Measurements from ENCODE around the gene BRICD5. TPM values are rescaled to one million over a fixed set of nuclear protein-coding genes. Genes with fewer than 3 reads are reported as not detected.
A peak's percentile ranks its signal among the peaks of the same experiment; 100 is the strongest.

Gene BRICD5
- total RNA-seq, 1 donor from 2014 or later, result 10.1 TPM

DNA sequence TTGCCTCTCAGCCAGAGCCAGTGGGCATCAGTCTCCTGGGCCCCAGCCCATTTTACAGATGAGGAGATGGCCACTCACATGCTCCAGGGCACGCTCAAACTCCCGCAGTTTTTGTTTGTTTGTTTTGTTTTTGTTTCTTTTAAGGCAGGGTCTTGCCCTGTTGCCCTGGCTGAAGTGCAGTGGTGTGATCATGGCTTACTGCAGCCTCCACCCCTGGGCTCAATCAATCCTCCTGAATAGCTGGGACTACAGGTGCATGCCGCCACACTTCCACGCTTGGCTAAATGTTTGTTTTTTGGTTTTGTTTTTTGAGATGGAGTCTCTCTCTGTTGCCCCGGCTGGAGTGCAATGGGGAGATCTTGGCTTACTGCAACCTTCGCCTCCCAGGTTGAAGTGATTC, 16.3 kb upstream of the BRICD5 start:
- no peak for DNase-seq (ENCODE audit: low read depth)
- TF ChIP-seq, protein P1, sequence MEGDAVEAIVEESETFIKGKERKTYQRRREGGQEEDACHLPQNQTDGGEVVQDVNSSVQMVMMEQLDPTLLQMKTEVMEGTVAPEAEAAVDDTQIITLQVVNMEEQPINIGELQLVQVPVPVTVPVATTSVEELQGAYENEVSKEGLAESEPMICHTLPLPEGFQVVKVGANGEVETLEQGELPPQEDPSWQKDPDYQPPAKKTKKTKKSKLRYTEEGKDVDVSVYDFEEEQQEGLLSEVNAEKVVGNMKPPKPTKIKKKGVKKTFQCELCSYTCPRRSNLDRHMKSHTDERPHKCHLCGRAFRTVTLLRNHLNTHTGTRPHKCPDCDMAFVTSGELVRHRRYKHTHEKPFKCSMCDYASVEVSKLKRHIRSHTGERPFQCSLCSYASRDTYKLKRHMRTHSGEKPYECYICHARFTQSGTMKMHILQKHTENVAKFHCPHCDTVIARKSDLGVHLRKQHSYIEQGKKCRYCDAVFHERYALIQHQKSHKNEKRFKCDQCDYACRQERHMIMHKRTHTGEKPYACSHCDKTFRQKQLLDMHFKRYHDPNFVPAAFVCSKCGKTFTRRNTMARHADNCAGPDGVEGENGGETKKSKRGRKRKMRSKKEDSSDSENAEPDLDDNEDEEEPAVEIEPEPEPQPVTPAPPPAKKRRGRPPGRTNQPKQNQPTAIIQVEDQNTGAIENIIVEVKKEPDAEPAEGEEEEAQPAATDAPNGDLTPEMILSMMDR (conservative IDR thresholded peaks at IDR 0.05; ENCODE audit: low read depth, low read length), result no peak
- no peak overlapping the region for H3K4me3 ChIP-seq (ENCODE audit: low read depth, low read length)

DNA sequence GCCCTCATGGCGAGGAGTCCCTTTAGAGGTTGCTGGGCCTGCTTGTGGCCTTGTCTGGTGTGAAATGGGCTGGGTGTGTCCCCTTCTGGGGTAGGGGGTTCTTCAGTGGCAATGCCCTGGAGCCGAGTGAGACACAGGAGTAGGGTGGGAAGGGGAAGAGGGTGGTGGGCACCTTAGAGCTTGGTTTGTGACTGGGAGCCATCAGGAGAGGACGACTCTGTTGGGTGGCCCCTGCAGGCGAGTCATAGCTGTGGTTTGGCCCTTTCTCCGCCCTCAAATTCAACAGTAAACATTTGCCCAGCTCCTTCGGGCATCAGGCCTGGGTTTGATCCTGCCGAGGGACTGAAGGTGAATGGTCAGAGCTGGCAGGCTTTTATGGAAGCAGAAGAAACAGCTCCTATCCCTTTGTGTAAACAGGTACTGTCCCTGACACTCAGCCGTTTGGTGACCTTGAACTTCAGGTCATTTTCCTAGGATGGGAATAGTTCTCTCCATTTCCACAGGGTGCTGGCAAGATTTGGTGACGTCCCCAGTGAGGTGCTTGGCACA, 15.7 kb upstream of the BRICD5 start:
- TF ChIP-seq, protein P1 (conservative IDR thresholded peaks at IDR 0.05; ENCODE audit: low read depth, low read length), result no peak
- no peak overlapping the region for H3K4me3 ChIP-seq (ENCODE audit: low read depth, low read length)
- DNase-seq (ENCODE audit: low read depth), result no peak

DNA sequence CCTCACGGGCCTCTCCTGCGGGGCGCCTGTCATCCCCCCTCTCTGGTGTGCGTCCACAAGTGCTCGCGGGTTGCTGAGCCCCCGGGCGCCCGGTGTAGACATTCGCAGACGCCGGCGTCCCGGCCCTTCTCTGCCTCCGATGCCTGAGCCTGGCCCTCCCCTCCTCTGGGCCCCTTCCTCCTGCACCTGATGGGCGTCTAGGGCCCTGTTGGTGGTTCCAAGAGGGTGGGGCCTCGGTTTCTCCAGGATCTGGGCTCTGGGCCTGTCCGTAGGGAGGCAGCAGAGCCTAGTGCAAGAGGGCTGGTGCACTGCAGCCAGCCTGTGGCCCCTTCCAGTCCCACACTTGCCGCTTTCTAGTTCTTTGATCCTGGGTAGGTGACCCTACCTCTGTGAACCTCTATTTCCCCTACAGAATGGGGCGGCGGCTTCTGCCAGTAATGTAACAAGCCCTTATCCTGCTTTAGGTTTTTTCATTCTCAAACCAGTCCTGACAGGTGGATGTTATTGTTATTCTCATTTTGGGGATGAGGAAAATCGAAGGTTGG, 13.4 kb upstream of the BRICD5 start:
- DNase-seq (ENCODE audit: low read depth), result no peak
- TF ChIP-seq, protein P1 (conservative IDR thresholded peaks at IDR 0.05; ENCODE audit: low read depth, low read length), result peak; percentile 32
- H3K4me3 ChIP-seq (ENCODE audit: low read depth, low read length), result peak overlapping the region; percentile 97

DNA sequence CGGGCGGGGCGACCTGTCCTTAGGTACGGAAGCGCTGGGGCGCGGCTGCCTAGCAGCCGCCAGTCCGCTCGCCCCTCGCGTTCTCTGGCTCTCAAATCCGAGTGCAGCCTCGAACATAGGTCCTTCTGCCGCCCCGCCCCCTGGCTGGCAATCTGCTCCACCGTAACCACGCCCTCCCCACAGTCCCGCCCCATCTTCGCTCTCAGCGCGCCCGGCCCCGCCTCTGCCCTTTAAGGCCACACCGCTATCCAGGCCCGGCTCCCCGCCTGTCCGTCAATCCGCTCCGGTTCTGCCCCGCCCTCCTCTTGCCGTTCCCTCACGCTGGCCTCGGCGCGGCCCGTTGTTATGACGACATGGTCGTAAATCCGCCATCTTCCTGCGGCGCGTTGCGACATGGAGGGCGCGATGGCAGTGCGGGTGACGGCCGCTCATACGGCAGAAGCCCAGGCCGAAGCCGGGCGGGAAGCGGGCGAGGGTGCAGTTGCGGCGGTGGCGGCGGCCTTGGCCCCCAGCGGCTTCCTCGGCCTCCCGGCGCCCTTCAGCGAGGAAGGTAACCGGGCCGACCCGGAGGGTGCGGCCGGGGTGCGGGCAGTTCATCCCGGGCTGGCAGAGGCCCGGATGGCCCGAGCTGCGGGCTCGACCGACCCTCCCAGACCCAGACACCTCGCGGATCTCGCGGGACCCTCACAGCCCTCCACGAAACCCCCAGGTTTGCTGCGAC, 12.7 kb upstream of the BRICD5 start, which contains the start of gene E4F1:
TSS of gene E4F1 (plus strand) at position 371 of the 721 bp plus-strand sequence. CDS start at position 394, 23 bp downstream.
- TF ChIP-seq, protein P1 (conservative IDR thresholded peaks at IDR 0.05; ENCODE audit: low read depth, low read length), result no peak
- peak within 1 kb of the TSS; percentile 97 for H3K4me3 ChIP-seq (ENCODE audit: low read depth, low read length)
- DNase-seq (ENCODE audit: low read depth), result peak; percentile 85

DNA sequence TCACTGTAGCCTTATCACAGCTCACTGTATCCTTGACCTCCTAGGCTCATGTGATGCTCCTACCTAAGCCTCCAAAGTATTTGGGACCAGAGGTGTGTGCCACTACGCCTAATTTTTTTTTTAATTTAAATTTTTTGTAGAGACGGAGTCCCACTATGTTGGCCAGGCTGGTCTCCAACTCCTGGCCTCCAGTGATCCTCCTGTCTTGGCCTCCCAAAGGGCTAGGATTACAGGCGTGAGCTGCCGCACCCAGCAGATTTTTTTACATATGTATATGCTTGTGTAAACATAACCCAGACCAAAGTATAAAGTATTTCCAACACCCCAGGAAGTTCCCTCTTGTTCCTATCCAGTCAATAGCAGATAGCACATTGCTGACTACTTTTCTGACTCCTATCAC, 5.7 kb upstream of the BRICD5 start:
- TF ChIP-seq, protein P1 (conservative IDR thresholded peaks at IDR 0.05; ENCODE audit: low read depth, low read length), result no peak
- no peak for DNase-seq (ENCODE audit: low read depth)
- H3K4me3 ChIP-seq (ENCODE audit: low read depth, low read length), result no peak overlapping the region

DNA sequence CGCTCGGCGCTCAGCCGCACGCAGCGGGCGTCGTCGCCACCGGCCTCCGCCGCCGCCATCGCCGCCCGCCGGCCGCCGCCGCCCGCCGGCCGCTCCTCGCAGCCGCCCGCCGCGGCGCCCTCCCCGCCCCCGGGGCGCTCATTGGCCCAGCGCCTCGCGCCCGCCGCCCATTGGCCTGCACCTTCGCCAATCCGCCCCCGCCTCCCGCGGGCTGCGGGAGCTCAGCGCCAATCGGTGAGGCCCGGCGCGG, 4.0 kb upstream of the BRICD5 start, which contains the start of gene PGP:
TSS of gene PGP (minus strand) at position 122 of the 250 bp plus-strand sequence. CDS start at position 59, 63 bp downstream.
- no peak for DNase-seq (ENCODE audit: low read depth)
- peak within 1 kb of the TSS; percentile 85 for H3K4me3 ChIP-seq (ENCODE audit: low read depth, low read length)
- TF ChIP-seq, protein P1 (conservative IDR thresholded peaks at IDR 0.05; ENCODE audit: low read depth, low read length), result no peak

Measured in epithelial cell of proximal tubule (primary cell).